ENCODE data around the gene ELFN2.

Gene ELFN2

DNA sequence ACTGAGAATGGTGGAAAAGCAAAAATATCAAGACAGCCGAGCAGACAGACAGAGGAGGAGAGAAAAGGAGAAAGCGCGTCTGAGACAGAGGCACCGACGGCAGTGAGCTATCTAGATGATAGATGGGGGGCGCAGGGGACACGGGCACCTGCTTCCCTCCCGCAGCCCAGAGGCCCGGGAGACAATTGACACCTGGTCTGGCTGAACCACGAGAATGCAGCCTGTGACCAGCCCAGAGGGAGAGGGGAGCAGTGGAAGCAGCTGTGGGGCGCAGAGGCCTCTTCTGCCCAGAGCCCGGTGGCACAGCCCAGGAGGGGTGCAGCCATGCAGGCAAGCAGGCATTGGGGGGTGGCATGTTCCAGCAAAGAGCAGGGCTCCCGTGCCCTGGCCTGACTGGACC lies 48.2 kb downstream of the ELFN2 start:
- no peak for DNase-seq

DNA sequence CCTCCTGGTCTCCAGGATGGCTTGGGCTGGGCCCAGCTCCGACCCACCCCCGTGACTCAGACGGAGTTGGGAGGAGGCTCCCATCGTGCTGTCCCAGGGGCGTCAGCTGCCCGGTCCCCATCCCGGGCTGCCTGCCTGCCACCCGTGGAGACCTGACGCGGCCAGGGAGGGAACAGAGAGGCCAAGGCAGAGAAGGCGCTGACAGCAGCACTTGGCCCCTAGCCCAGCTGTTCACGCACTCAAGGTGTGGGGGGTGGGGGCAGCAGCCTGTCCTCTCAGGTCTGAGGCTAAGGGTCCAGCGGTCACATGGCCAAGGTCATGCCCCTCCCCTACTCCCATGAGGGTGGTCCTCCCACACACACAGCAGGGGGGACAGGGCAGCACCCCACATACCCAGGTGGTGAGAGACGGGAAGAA lies 48.6 kb downstream of the ELFN2 start:
- no peak for DNase-seq

GRCh38 chr22:37377927-37378326 lies 49.4 kb downstream of the ELFN2 start:
- no peak for DNase-seq

DNA sequence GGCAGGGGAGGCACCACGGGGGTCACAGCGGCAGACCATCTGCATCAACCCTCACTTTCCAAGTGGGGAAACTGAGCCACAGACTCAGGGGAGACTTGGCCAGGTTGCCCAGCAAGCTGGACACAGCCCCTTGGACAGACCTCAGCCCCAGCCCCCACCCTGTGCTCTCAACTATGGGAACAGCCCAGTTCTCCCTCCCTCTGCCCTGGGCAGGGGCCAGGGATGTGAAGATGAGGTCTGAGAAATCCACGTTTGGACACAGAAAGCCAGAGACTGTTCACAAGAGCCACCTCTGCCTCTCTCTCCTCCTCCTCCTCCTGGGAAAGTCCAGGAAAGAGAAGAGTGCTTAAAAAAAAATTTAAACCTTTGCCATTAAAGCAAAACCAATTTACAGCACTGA lies 50.1 kb downstream of the ELFN2 start:
- no peak for DNase-seq

DNA sequence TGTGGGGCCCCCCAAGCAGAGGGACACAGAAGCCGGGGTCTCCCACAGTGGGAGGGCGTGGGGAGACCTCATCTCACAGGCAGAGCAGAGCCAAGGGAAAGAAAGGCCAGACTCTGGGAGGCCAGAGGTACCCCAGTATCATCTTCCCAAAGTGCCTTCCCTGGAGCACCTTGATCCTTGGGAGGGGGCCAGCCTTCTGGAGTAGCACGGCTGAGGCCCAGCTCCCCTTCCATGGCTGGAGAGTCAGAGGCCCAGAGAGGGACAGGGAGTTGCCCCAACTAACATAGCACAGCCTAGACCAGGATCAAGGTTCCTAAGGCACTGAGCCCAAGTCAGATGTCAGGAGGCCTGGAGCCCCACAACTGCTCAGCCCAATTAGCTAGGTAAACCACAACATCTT lies 50.6 kb downstream of the ELFN2 start:
- no peak for DNase-seq

DNA sequence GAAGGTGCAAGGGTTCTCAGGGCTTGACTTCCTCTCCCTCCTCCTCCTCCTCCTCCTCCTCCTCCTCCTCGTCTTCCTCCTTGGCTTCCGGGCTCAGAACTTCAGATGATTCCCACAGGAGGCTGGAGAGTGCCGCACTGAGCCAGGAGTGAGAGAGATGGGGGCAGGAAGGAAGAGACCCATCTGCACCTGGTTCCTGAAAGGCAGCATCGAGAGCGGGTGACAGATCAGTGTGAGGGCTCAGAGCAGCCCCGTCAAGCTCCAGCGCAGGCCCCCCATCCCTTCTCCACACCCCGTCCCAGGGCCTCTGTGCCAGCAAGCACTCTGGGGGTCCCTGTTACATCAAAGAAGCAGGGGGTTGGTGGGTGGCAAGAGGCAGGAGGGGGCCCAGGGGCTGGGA lies 51.5 kb downstream of the ELFN2 start:
- no peak for DNase-seq

DNA sequence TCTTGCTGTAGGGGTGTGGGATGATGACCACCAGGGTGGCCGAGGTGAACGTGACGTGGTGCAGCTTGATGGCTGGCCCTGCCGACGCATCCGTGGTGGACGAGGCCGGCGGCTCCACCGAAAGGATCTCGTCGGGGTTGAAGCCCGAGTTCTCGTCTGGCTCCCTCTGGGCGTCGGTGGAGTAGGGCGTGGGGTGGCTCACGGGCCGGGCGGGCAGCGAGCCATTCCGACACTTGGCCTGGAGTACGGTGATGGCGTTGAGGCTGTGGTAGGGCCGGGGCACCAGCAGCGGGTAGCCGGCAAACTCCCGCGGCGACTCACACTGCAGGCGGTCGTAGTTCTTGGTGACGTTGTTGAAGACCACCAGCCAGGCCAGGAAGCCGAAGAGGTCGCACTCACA lies 52.7 kb downstream of the ELFN2 start:
- DNase-seq: no peak

DNA sequence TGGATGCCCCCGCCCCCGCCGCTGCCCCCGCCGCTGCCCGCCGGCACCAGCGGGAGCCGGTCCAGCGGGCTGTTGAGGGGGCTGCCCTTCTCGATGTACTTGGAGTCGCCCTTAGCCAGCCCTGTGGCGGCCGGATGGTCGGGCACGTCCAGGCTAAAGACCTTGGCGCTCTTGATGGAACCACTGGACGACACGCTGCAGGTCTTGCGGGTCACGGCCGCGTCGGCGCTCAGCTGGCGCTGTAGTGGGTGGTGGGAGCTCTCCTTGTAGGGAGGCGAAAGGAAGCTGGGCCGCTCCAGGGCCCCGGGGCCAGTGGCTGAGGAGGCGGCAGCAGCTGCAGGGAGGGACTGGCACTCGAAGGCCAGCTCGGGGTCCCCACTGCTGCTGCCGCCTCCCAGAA lies 53.8 kb downstream of the ELFN2 start:
- DNase-seq: no peak

DNA sequence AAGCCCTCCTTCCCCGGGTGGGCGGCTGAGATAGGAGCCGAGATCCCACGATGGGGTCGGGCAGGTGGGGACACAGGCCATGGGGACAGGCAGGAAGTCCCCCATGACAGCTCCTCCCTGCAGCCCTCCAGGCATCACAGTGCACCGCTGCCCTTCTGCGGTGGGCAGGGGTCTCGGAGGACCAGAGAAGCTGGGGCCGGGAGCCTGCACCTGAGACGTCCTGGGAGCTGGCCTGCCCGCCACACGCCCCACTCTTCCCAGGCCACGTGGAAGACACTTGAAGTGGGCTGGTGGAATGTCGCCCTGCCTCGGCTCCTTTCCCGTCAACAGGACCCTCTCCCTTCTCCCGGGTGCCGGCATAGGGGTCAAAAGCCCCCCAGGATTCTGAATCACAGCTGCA lies 55.4 kb downstream of the ELFN2 start:
- DNase-seq: no peak

- DNase-seq: no peak
These were observed 55.8 kb downstream of the ELFN2 start for GRCh38 chr22:37371491-37371890.

DNA sequence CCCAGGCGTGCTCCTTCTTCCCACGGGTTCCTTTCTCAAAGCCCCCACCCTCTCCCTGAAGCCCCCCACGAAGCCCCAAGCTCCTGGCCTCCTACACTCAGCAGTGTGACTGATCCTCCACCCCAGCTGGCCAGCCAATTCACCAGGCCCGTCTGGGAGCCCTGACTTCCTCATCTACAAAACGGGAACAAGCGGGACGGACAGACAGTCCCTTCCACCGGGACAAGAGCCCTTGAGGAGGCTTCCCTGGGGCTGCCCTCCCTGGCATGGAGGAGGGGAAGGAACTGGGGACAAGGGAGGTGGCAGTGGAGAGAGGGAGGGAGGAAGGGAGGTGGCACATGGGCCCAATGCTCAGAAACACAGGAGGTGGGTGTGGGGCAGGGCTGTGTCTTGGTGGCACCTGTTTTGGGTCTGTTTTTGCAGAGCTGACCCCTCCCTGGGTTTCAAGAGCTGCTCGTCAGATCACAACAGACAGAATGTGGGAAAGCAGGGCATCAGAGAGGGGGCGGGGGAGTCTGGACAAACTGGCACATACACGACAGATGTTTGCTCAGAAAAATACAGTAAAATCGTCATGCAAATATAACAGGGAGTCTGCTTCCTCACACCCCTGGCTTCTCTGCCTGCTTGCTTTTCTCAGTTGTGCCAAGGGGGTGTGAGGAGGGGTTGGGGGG lies 56.8 kb downstream of the ELFN2 start:
- no peak for DNase-seq

DNA sequence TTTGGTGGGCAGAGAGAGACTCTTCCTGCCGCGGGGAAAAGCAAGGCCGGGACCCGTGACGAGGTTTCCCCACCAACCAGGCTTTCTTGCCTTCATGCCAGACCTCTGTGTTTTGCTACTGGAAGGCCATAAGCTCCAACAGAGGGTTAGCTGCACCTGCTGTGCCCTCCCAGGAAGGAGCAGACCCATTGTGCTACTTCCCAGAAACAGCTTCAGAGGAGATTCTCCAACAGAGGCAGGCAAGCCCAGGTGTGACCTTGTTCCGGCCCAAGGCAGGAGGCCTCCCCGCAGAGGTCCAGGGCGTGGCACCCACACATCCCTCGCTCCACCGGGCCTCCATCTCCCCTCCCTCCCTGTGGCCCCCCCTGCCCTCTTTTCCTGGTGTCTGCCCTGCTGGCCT lies 57.8 kb downstream of the ELFN2 start:
- DNase-seq: no peak

- DNase-seq: no peak
These were observed 59.2 kb downstream of the ELFN2 start for GRCh38 chr22:37368058-37368457.

- no peak for DNase-seq
These were observed 60.7 kb downstream of the ELFN2 start for GRCh38 chr22:37366601-37367000.

DNA sequence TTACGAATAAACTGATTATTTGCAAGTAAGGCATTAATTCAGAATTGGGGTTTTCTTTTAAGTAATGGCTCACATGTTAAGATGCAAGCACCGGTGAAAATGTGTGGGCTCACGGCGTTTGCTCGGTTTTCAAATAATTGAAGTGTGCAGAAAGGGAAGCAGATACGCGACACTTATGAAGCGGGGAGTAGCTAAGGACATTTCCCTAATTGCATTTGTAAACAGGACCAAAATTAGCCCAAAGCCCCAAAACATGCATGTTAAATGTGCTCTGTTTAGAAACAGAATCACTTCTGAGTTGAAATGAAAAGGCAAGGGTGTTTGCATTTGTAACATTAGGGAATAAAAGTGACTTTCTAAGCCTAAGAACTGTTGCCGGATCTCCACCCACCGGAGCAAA lies 61.3 kb downstream of the ELFN2 start:
- DNase-seq: no peak

- no peak for DNase-seq
These were observed 63.9 kb downstream of the ELFN2 start for GRCh38 chr22:37363261-37363992.

- DNase-seq: no peak
These were observed 64.7 kb downstream of the ELFN2 start for GRCh38 chr22:37362621-37363020.

DNA sequence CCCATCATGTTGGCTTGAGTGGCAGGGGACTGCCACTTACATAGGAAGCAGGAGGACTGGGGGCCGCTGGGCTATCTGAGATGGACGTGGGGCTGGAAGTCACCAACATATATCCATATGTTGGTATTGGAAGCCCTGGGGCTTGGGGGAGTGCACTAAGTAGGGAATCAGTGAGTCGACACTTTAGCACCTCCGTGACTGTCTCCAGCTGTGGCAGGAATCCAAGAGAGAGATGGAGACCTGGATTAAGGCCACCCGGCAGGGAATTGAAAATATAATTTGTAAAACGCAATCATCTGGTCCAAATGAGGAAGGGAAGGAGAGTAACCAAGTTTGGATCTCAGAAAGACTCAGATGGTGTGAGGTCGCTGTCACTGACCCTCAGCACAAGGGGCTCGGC lies 68.4 kb downstream of the ELFN2 start:
- no peak for DNase-seq

GRCh38 chr22:37358386-37358785 lies 68.9 kb downstream of the ELFN2 start:
- no peak for DNase-seq

- DNase-seq: no peak
These were observed 69.7 kb downstream of the ELFN2 start for GRCh38 chr22:37357446-37358075.

GRCh38 chr22:37356922-37357321 lies 70.4 kb downstream of the ELFN2 start:
- no peak for DNase-seq

DNA sequence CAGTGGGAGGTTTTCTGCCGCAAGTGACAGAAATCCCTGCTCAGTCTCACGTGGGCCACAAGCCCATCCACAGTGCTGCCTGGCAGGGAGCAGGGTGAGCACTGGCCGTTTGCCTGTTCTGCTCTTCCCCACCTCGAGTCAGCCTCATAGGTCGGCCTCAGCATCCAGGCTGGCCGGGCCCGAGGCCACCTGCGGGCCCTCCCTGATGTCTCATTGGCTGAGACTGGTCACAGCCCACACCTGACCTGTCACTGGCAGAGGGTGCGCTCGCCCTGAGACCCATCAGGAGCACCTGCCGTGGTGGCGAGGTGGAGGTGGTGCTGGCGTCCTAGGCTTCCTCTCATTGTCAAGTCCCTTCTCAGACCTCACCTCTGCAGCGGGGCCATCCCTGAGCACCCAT lies 72.1 kb downstream of the ELFN2 start:
- no peak for DNase-seq

GRCh38 chr22:37354670-37355069 lies 72.6 kb downstream of the ELFN2 start:
- no peak for DNase-seq

DNA sequence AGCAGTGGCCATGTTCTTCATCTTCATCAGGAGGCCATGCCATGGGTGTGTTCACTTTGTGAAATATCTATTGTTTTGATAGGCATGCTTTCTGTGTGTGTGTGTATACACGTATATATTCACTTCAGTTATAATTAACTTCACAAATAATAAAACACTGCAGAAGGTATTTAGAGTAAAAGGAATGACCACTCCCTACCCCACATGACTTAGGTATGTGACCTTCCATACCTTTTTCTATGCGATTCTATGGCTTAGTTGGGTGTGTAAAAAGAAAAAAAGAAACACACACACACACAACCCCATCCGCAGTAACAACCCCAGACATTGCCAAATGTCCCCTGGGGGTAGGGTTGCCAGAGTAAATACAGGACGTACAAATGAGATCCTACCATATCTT lies 73.0 kb downstream of the ELFN2 start:
- no peak for DNase-seq

Measured in NCI-H446 treated with DMSO at 0.1 percent for 48 hours (cell line).